Esophagus squamous epithelium (tissue), 5 donors: ENCODE results near the gene STK26. TPM values are rescaled to one million over a fixed set of nuclear protein-coding genes. Genes with fewer than 3 reads are reported as not detected.
"Not testable (repeated sequence)": the region's sequence is repeated elsewhere in the genome, so short reads cannot be mapped to it uniquely, and the experiment has no call there.

Experiments used
- DNase-seq: peaks from one replicate; lab custom pipeline; 2025; lab: John Stamatoyannopoulos, UW
- H3K27ac ChIP-seq, 4 donors: fragments of 200-600 bp; sonication (generic); one replicate each; pipeline ENCODE4 v1.5.1; 2016 to 2019; ENCODE audit warnings: mild to moderate bottlenecking in 1 of 4
- H3K27me3 ChIP-seq, 4 donors: fragments of 200-600 bp; sonication (generic); 1 replicate in 3 of 4; 2 replicates in 1 of 4; pipeline versions ENCODE4 v1.5.1 to v1.6.0; 2017 to 2021; ENCODE audit warnings: antibody characterized with exemption in 1 of 4
- H3K36me3 ChIP-seq, 3 donors: fragments of 200-600 bp; sonication (generic); one replicate each; pipeline ENCODE4 v1.5.1; 2016 to 2019
- H3K4me1 ChIP-seq, 3 donors: fragments of 200-600 bp; sonication (generic); one replicate each; pipeline ENCODE4 v1.5.1; 2017 to 2019
- H3K4me3 ChIP-seq, 4 donors: fragments of 200-600 bp; sonication (generic); 1 replicate in 3 of 4; 2 replicates in 1 of 4; pipeline ENCODE4 v1.5.1; 2016 to 2019; ENCODE audit warnings: mild to moderate bottlenecking in 2 of 4, moderate library complexity in 1 of 4
- H3K9me3 ChIP-seq, 3 donors: fragments of 200-600 bp; sonication (generic); one replicate each; pipeline ENCODE4 v1.5.1; 2016 to 2019
- POLR2A ChIP-seq, 4 donors: fragments of 450-650 bp; IDR thresholded peaks; one replicate each; pipeline ENCODE4 v1.6.1; 2017; ENCODE audit warnings: antibody characterized with exemption in 4 of 4, mild to moderate bottlenecking in 4 of 4, moderate library complexity in 3 of 4
- WGBS, 2 donors: methylation state at CpG; one replicate each; pipeline ENCODE4 v1.1.5; 2018; 5-methylcytosine and 5-hydroxymethylcytosine counted together
- intact Hi-C: fragments of 100-400 bp; cut with DNase I; formaldehyde crosslinking; loops from one replicate; pipeline ENCODE4 v1.15.0; 2022
- total RNA-seq, 4 donors: library from RNA; depleted of rRNA; stranded (reverse); fragments of >200 nt; gene quantifications; one replicate each; pipeline ENCODE4 v1.1.0, GENCODE V29; 2016
- TF ChIP-seq, protein P1 (sequence below), 6 experiments: fragments of 450-650 bp in 4 of 6; fragments of 200-600 bp in 2 of 6; sonication (generic) in 2 of 6; IDR thresholded peaks; one replicate each; pipeline ENCODE4 v1.5.1; 2016 to 2019; ENCODE audit warnings: antibody characterized with exemption in 6 of 6, mild to moderate bottlenecking in 4 of 6, moderate library complexity in 4 of 6
- donor health status: DM: yes; HTN: yes; CAD: no.

The STK26 gene
- total RNA-seq, 4 donors from 2014 or later: 12.2 to 21.6 (median 19.9) TPM

DNA sequence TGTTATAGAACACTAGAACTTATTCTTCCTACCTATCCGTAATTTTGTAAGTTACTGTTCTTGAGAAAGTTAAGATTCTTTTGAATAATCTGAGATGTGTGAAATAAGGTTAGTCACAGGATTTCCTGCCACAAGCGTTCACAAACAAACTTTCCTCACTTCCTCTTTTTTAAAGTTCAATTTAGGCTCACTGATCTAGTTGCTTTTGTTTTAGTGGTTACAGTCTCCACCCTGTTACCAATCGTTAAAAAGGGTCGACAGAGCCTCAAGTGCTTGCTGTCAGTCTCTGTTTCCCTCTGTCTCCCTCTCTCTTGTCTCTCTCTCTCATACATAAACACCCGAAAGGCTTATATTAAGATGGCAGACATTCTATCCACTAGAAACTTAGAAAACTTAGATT lies 35.9 kb upstream of the STK26 start:
- no peaks in the 10 kb centered on the region for H3K36me3 ChIP-seq
- no peaks in the 10 kb centered on the region for H3K27me3 ChIP-seq
- H3K9me3 ChIP-seq: no peaks in the 10 kb centered on the region
- WGBS, 2 donors: 41 to 50% methylated on average over 5 of the region's 5 CpGs
- no peak for TF ChIP-seq POLR2A (IDR thresholded peaks at IDR 0.05)
- TF ChIP-seq, protein P1, sequence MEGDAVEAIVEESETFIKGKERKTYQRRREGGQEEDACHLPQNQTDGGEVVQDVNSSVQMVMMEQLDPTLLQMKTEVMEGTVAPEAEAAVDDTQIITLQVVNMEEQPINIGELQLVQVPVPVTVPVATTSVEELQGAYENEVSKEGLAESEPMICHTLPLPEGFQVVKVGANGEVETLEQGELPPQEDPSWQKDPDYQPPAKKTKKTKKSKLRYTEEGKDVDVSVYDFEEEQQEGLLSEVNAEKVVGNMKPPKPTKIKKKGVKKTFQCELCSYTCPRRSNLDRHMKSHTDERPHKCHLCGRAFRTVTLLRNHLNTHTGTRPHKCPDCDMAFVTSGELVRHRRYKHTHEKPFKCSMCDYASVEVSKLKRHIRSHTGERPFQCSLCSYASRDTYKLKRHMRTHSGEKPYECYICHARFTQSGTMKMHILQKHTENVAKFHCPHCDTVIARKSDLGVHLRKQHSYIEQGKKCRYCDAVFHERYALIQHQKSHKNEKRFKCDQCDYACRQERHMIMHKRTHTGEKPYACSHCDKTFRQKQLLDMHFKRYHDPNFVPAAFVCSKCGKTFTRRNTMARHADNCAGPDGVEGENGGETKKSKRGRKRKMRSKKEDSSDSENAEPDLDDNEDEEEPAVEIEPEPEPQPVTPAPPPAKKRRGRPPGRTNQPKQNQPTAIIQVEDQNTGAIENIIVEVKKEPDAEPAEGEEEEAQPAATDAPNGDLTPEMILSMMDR (IDR thresholded peaks at IDR 0.05): no peak
- H3K27ac ChIP-seq: no peak overlapping the region
- intact Hi-C loops: no loop called here
- H3K4me3 ChIP-seq: no peak overlapping the region
- no peak for DNase-seq
- no peaks in the 10 kb centered on the region for H3K4me1 ChIP-seq

DNA sequence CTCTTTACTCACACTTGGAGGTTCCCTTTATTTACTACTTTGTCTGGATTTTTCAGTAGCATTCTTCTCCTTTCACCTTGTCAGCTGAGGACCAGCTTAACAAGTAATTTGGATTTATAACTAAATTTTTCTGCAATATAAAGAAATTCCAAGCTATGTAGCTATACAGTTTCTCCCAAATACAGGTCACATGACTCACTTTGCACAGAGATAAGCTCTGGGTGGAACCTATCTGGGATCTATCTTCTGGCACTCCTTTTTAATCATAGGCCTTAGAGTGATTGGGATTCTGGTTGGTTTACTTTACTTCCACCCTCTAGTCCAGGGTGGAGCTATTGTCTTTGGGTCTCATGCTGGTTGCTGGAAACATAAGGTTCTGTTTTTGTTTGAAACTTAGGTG lies 34.9 kb upstream of the STK26 start:
- H3K4me3 ChIP-seq: no peak overlapping the region
- intact Hi-C loops: no loop called here
- no peak overlapping the region for H3K27ac ChIP-seq
- no peaks in the 10 kb centered on the region for H3K36me3 ChIP-seq
- no peaks in the 10 kb centered on the region for H3K9me3 ChIP-seq
- TF ChIP-seq, protein P1 (IDR thresholded peaks at IDR 0.05): no peak
- no peak for TF ChIP-seq POLR2A (IDR thresholded peaks at IDR 0.05)
- no peaks in the 10 kb centered on the region for H3K4me1 ChIP-seq
- DNase-seq: no peak
- H3K27me3 ChIP-seq: no peaks in the 10 kb centered on the region

DNA sequence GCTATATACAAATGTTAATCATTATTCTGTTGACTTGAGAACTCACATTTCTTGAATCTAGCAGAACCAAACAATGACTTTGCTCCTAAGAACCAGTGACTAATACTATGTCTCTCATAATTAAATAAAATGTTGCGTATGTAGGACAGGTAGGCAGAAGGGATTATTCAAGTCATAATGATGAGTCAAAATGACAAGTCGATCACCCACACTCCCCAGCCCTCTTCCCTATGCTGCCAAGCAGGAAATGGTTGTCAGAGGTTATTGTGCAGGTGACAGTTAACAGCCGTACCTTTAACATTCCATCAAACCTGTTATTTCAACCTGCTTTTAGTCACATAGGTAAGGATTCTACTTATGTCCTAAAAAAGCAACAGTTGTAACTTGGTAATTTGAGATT lies 22.0 kb upstream of the STK26 start:
- intact Hi-C loops: no loop called here
- no peak for DNase-seq
- Histone ChIP-seq H3K27ac (no peak overlapping the region), H3K4me1 (peaks cover 0 to 9% (median 0%) of the 10 kb centered on the region in 3 donors), H3K36me3 (no peaks in the 10 kb centered on the region), H3K4me3 (no peak overlapping the region), H3K9me3 (no peaks in the 10 kb centered on the region), H3K27me3 (peaks cover 0 to 5% (median 0%) of the 10 kb centered on the region in 4 donors)
- WGBS, 2 donors: 17 to 36% methylated on average over 3 of the region's 3 CpGs
- TF ChIP-seq, protein P1 (IDR thresholded peaks at IDR 0.05): no peak
- no peak for TF ChIP-seq POLR2A (IDR thresholded peaks at IDR 0.05)

DNA sequence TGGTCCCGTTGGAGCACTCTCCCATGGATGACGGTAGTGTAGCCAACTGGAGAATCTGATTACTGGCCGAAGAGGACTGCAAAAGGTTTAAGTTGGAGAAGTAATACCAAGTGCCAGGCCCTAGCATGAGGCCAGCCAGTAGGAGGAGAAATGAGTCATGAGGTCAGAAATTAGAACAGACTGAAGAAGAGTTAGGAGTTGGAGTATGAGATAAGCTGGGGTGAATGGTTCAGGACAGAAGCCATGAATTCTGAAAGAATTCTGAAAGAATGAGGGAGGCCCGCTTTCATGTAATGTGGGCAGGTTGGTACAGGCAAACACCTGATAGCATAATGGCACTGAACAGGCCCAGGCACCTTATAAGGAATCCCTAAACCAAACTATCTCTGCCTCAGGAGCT lies 18.4 kb upstream of the STK26 start:
- peaks cover 0 to 9% (median 0%) of the 10 kb centered on the region in 3 donors for H3K4me1 ChIP-seq
- TF ChIP-seq POLR2A (IDR thresholded peaks at IDR 0.05): no peak
- no peaks in the 10 kb centered on the region for H3K9me3 ChIP-seq
- H3K27ac ChIP-seq: peak overlapping the region in 3 of 4 donors; percentile 41 to 58 (median 49)
- H3K4me3 ChIP-seq: no peak overlapping the region
- DNase-seq: no peak
- intact Hi-C loops: no loop called here
- WGBS, 2 donors: 46 to 48% methylated on average over 3 to 4 of the region's 4 CpGs
- H3K36me3 ChIP-seq: no peaks in the 10 kb centered on the region
- no peaks in the 10 kb centered on the region for H3K27me3 ChIP-seq

DNA sequence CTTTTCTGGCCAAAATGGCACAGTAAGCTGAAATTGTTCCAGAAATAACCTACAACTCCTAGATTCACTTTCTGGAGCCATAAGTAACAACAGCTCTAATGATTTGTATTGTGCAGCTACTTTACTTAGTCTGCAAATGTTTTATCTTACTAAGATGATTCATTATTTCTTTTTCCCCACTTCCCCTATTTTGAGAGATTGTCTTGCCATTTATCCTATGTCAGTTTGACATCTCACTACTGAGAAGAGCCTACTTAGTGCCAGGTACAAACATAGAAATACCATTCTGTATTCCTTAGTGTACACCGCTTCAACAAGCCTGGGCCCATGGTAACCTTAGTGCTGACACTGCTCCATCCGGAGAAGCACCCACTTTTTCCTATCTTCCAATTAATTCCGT lies 13.8 kb upstream of the STK26 start:
- intact Hi-C loops: no loop called here
- no peaks in the 10 kb centered on the region for H3K27me3 ChIP-seq
- H3K27ac ChIP-seq: no peak overlapping the region
- no peaks in the 10 kb centered on the region for H3K36me3 ChIP-seq
- H3K9me3 ChIP-seq: no peaks in the 10 kb centered on the region
- peaks cover 0 to 4% (median 0%) of the 10 kb centered on the region in 3 donors for H3K4me1 ChIP-seq
- no peak overlapping the region for H3K4me3 ChIP-seq
- TF ChIP-seq POLR2A (IDR thresholded peaks at IDR 0.05): no peak
- TF ChIP-seq, protein P1 (IDR thresholded peaks at IDR 0.05): no peak
- WGBS, 2 donors: 86 to 95% methylated on average over 2 to 3 of the region's 3 CpGs
- DNase-seq: no peak

DNA sequence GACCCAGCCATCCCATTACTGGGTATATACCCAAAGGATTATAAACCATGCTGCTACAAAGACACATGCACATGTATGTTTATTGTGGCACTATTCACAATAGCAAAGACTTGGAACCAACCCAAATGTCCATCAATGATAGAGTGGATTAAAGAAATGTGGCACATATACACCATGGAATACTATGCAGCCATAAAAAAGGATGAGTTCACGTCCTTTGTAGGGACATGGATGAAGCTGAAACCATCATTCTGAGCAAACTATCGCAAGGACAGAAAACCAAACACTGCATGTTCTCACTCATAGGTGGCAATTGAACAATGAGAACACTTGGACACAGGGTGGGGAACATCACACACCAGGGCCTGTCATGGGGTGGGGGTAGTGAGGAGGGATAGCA lies 12.9 kb upstream of the STK26 start:
- H3K4me3 ChIP-seq, H3K27me3 ChIP-seq, H3K4me1 ChIP-seq, DNase-seq, intact Hi-C loops, H3K36me3 ChIP-seq, H3K9me3 ChIP-seq, H3K27ac ChIP-seq: not testable (repeated sequence)
- WGBS, 2 donors: 74 to 100% methylated on average over 2 of the region's 2 CpGs
